HFF-Myc (cell line): ENCODE measurements around the gene NAA80.
"Not testable (repeated sequence)": the region's sequence is repeated elsewhere in the genome, so short reads cannot be mapped to it uniquely, and the experiment has no call there.

ENCODE experiments used
- DNase-seq: peaks from one replicate; pipeline ENCODE4 v3.0.0-alpha.2; 2011; ENCODE audit warnings: low read depth; ENCODE audit errors: extremely low read depth
- H3K4me3 ChIP-seq: replicated peaks from 2 replicates; pipeline ENCODE4 v1.5.1; 2011; ENCODE audit warnings: low read depth, mild to moderate bottlenecking, control low read depth, low read length
- CTCF ChIP-seq: IDR thresholded peaks from 2 replicates; pipeline ENCODE4 v1.5.1; 2012; ENCODE audit warnings: mild to moderate bottlenecking, low read depth, low read length, control low read depth; ENCODE audit errors: missing control alignments

The NAA80 gene

GRCh38 chr3:50288387-50289007, 10.7 kb downstream of the NAA80 start:
- H3K4me3 ChIP-seq: no peak overlapping the region
- DNase-seq: no peak
- TF ChIP-seq CTCF: no peak

GRCh38 chr3:50287262-50287661, 11.9 kb downstream of the NAA80 start:
- no peak for DNase-seq
- no peak for TF ChIP-seq CTCF

GRCh38 chr3:50286322-50287227, 12.6 kb downstream of the NAA80 start:
- no peak for DNase-seq
- no peak overlapping the region for H3K4me3 ChIP-seq
- no peak for TF ChIP-seq CTCF

More at GRCh38 chr3:50287262-50287661, 11.9 kb downstream of the NAA80 start:
- H3K4me3 ChIP-seq: no peak overlapping the region

GRCh38 chr3:50284121-50284520, 15.1 kb downstream of the NAA80 start:
- not testable (repeated sequence) for DNase-seq, H3K4me3 ChIP-seq

- DNase-seq: no peak
- no peak overlapping the region for H3K4me3 ChIP-seq
- no peak for TF ChIP-seq CTCF
Measured at GRCh38 chr3:50279255-50280016, 19.8 kb downstream of the NAA80 start.

GRCh38 chr3:50278880-50279224, 20.4 kb downstream of the NAA80 start, which contains the start of gene LSMEM2:
Gene LSMEM2, plus strand, starts transcription at chr3:50279087. Its CDS starts 27 bp downstream, at chr3:50279114.
- no peak for TF ChIP-seq CTCF
- DNase-seq: no peak
- H3K4me3 ChIP-seq: no peak within 1 kb of the TSS
